HFFc6 (cell line): Measurements from ENCODE around the gene BYSL. TPM values are rescaled to one million over a fixed set of nuclear protein-coding genes. Genes with fewer than 3 reads are reported as not detected.

Source experiments
- DNase-seq: peaks from one replicate; pipeline ENCODE4 v3.0.0-alpha.2; 2018
- H3K27ac Mint-ChIP-seq: 2 replicates; pipeline ENCODE4 v1.8.0; 2020; ENCODE audit warnings: mild to moderate bottlenecking, mixed read lengths
- H3K27me3 Mint-ChIP-seq: 2 replicates; pipeline ENCODE4 v1.8.0; 2021; ENCODE audit warnings: mild to moderate bottlenecking, moderate library complexity, mixed read lengths; ENCODE audit not compliant: insufficient read depth
- H3K36me3 Mint-ChIP-seq: 2 replicates; pipeline ENCODE4 v1.8.0; 2021; ENCODE audit warnings: low read depth, mixed read lengths
- H3K4me1 Mint-ChIP-seq: 2 replicates; pipeline ENCODE4 v1.8.0; 2020; ENCODE audit warnings: low read depth, mixed read lengths
- H3K4me3 Mint-ChIP-seq: 2 replicates; pipeline ENCODE4 v1.8.0; 2020; ENCODE audit warnings: mild to moderate bottlenecking, moderate library complexity, mixed read lengths
- H3K9me3 Mint-ChIP-seq: 2 replicates; pipeline ENCODE4 v1.8.0; 2020; ENCODE audit warnings: mild to moderate bottlenecking, mixed read lengths
- CTCF ChIP-seq: fragments of 200-600 bp; sonication (generic); IDR thresholded peaks from 2 replicates; pipeline ENCODE4 v1.5.0; 2021; ENCODE audit warnings: antibody characterized with exemption, mild to moderate bottlenecking
- long read RNA-seq: library from polyadenylated mRNA; unstranded; transcript quantifications from one replicate; pipeline ENCODE4 v2.0.0, GENCODE V29; 2019
- total RNA-seq, 6 experiments: library from RNA; stranded (reverse); fragmentation: NEBNext Ultra II Directional; extraction: Animal tissue kit (Norgen Biotek cat#: 25700); gene quantifications; 2 replicates in 1 of 6; 3 replicates in 5 of 6; pipeline ENCODE4 v1.2.3, GENCODE V29; 2021

BYSL gene
- total RNA-seq: 10 to 100 TPM; 32.3 to 44.3 (median 33.5) TPM
- long read RNA-seq, transcript BYSL-201 (7 exons, 2,029 nt): major isoform, 31 of 34 reads
- long read RNA-seq, partial matches to known transcripts: 1 of 34 reads
- long read RNA-seq, other reads (novel, unspliced or antisense): 1 of 34 reads

- H3K27me3 Mint-ChIP-seq: no peaks in the 10 kb centered on the region; the same call in 1 of the 2 replicates
- peak within 1 kb of the TSS; percentile 99 for H3K27ac Mint-ChIP-seq
Observed at GRCh38 chr6:41920921-41921711, at the start of gene BYSL, which contains the start of gene MED20. TSS of gene BYSL (plus strand) at chr6:41921499. CDS start at chr6:41921563, 64 bp downstream. TSS of gene MED20 (minus strand) at chr6:41921139. CDS start at chr6:41921018, 121 bp downstream.

GRCh38 chr6:41871691-41872090 is 49.6 kb upstream of the BYSL start:
- DNase-seq: no peak
- Mint-ChIP-seq H3K27ac (no peak overlapping the region), H3K4me1 (no peaks in the 10 kb centered on the region), H3K27me3 (no peaks in the 10 kb centered on the region), H3K36me3 (no peaks in the 10 kb centered on the region), H3K4me3 (no peak overlapping the region), H3K9me3 (no peaks in the 10 kb centered on the region)
- no peak for TF ChIP-seq CTCF

More at GRCh38 chr6:41920921-41921711, at the start of gene BYSL, which contains the start of gene MED20:
- TF ChIP-seq CTCF: peak; percentile 99
- peak within 1 kb of the TSS; percentile 98 for H3K4me3 Mint-ChIP-seq
- H3K9me3 Mint-ChIP-seq: no peaks in the 10 kb centered on the region
- peak; percentile 92 for DNase-seq
- peaks cover 31% of the 10 kb centered on the region for H3K36me3 Mint-ChIP-seq
- H3K4me1 Mint-ChIP-seq: peaks cover 55% of the 10 kb centered on the region

- no peak for TF ChIP-seq CTCF
- H3K4me3 Mint-ChIP-seq: no peak overlapping the region
- H3K9me3 Mint-ChIP-seq: no peaks in the 10 kb centered on the region
- no peaks in the 10 kb centered on the region for H3K27me3 Mint-ChIP-seq
- H3K36me3 Mint-ChIP-seq: no peaks in the 10 kb centered on the region
- H3K27ac Mint-ChIP-seq: no peak overlapping the region
- H3K4me1 Mint-ChIP-seq: no peaks in the 10 kb centered on the region
- no peak for DNase-seq
Observed at GRCh38 chr6:41872147-41872546, 49.2 kb upstream of the BYSL start.

GRCh38 chr6:41874741-41875140 is 46.6 kb upstream of the BYSL start:
- Mint-ChIP-seq H3K9me3 (no peaks in the 10 kb centered on the region), H3K36me3 (no peaks in the 10 kb centered on the region), H3K4me3 (no peak overlapping the region), H3K4me1 (peaks cover 22% of the 10 kb centered on the region), H3K27ac (no peak overlapping the region; the same call in 1 of the 2 replicates), H3K27me3 (no peaks in the 10 kb centered on the region; the same call in 1 of the 2 replicates)
- DNase-seq: no peak
- no peak for TF ChIP-seq CTCF

GRCh38 chr6:41877051-41877680 is 44.1 kb upstream of the BYSL start:
- TF ChIP-seq CTCF: no peak
- Mint-ChIP-seq H3K4me1 (peaks cover 28% of the 10 kb centered on the region), H3K27me3 (no peaks in the 10 kb centered on the region; the same call in 1 of the 2 replicates), H3K9me3 (no peaks in the 10 kb centered on the region), H3K27ac (no peak overlapping the region), H3K36me3 (no peaks in the 10 kb centered on the region), H3K4me3 (no peak overlapping the region)
- no peak for DNase-seq
